GM19351 (cell line): Measurements from ENCODE around the gene TMEM198.

ENCODE experiments used
- ATAC-seq: cut with Tn5 transposase; IDR thresholded peaks from one replicate; pipeline ENCODE4 v1.9.1; 2021; ENCODE audit warnings: mild to moderate bottlenecking, moderate library complexity; ENCODE audit not compliant: unreplicated experiment

Gene TMEM198

DNA sequence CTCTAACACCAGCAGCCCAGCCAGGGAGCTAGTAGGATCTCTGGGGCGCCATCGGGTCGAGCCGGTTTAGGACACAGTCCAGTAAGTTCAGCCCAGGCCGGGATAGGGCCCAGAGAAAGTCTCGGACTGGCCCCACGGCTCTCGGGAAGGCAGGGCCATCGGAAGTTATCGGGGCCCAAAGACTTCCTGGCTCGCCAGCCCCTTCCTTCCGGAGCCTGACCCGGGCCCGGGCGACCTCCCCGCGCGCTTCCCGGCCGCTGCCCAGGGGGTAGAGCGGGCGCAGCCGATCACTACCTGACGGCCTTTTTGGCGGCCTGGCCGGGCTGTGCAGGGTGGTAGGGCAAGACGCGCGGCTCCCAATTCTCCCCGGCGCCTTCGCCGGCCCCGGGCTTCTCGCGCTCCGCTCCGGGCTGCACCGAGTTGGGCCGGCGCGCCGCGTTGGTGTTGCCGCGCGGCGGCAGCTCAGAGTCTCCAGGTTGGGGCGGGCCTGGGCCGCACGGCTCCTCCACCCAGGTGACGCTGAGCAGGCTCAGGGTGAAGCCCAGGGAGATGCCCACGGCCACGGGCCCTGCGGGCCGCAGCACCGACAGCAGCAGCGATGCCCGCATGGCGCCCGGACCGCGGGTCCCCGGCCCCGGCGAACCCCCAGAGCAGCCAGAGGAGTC, 765 bp upstream of the TMEM198 start:
- ATAC-seq = peak; percentile 32

DNA sequence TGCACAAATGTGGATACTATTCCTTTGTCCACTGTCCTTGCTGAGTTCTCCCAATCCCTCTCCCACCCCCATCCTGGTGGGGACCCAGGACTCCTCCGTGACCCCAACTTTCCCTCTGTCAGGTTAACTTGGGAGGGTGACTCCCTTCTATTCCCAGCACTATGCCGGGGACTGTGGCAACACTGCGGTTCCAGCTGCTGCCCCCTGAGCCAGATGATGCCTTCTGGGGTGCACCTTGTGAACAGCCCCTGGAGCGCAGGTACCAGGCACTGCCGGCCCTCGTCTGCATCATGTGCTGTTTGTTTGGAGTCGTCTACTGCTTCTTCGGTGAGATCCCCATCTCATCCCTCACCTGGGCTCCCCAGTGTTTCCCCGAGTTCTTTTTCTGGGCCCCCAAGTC, 739 bp downstream of the TMEM198 start:
- no peak for ATAC-seq

DNA sequence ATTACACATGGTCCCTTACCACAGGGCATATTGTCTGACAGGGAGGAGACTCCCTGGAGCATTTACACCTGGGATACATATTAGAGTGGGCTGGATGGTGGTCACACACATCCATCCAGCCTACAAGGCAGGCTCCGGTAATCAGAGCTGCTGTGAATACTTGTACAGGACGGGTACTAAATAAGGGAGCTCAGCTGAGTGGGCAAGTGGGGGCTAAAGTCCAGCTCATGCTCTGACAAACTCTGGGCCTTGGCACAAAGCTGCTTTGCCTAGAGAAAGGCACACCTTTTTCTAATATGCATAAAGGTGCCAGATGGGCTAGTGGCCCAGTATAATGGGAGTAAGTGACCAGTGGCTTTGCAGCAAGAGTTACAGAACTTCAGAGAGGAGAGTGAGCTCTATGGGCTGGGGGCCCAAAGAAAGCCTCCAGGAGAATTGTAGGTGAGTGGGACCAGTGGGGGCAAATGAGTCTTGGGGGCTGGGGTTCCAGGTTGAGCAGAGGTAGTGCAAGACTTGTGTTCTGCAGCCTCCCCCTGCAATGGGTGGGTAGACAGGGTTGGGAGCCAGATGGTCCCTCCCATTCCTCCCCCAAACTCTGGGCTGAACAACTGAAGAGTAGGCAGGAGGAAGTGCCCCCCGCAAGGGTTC, 1.6 kb downstream of the TMEM198 start:
- no peak for ATAC-seq

DNA sequence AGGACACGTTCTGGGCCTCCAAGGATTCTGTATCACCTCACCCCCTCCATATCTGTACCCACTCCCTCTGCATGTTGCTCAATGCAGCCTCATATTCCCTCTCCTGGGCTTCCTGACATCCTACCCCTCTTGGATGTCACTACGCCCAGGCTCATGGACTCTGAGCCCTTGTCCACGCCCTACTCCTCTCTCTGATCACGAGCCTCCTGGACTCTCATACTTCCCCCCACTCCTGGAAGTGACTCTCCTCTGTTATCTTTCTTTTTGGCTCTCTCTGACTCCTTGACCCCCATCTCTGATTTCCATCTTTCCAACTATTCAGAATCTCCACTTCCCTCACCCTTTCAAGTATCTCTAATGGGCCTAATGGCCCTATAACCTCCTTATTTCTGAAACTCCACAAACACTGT, 2.1 kb downstream of the TMEM198 start:
- ATAC-seq = no peak

DNA sequence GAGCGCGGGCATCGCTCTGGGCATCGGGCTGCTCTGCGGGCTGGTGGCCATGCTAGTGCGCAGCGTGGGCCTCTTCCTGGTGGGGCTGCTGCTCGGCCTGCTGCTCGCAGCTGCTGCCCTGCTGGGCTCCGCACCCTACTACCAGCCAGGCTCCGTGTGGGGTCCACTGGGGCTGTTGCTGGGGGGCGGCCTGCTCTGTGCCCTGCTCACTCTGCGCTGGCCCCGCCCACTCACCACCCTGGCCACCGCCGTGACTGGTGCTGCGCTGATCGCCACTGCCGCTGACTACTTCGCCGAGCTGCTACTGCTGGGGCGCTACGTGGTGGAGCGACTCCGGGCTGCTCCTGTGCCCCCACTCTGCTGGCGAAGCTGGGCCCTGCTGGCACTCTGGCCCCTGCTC, 3.8 kb downstream of the TMEM198 start:
- no peak for ATAC-seq

DNA sequence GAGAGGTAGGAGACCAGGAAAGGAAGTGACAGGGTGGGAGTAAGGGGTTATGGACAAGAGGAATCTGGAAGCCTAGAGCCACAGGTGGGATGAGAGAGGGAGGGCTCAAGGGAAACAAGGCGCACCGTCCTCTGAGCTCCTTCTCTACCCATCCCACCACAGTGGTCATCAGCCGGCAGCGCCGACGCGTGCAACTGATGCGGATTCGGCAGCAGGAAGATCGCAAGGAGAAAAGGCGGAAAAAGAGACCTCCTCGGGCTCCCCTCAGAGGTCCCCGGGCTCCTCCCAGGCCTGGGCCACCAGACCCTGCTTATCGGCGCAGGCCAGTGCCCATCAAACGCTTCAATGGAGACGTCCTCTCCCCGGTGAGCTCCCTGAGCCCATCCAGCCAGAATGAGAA, 5.2 kb downstream of the TMEM198 start:
- no peak for ATAC-seq

DNA sequence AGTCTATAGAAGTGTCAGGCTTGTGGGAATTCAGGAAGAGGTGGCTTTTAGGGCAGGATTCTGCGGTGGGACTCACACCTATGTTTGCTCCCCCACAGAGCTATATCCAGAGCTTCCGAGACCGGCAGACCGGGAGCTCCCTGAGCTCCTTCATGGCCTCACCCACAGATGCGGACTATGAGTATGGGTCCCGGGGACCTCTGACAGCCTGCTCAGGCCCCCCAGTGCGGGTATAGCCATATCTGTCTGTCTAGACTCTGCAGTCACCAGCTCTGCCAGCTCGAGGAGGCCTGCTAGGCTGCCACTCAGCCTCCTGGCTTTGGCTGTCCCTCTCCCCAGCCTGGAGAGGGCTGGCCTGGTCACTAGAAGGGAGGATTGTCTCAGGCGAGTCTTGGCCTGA, 5.8 kb downstream of the TMEM198 start:
- ATAC-seq = no peak

DNA sequence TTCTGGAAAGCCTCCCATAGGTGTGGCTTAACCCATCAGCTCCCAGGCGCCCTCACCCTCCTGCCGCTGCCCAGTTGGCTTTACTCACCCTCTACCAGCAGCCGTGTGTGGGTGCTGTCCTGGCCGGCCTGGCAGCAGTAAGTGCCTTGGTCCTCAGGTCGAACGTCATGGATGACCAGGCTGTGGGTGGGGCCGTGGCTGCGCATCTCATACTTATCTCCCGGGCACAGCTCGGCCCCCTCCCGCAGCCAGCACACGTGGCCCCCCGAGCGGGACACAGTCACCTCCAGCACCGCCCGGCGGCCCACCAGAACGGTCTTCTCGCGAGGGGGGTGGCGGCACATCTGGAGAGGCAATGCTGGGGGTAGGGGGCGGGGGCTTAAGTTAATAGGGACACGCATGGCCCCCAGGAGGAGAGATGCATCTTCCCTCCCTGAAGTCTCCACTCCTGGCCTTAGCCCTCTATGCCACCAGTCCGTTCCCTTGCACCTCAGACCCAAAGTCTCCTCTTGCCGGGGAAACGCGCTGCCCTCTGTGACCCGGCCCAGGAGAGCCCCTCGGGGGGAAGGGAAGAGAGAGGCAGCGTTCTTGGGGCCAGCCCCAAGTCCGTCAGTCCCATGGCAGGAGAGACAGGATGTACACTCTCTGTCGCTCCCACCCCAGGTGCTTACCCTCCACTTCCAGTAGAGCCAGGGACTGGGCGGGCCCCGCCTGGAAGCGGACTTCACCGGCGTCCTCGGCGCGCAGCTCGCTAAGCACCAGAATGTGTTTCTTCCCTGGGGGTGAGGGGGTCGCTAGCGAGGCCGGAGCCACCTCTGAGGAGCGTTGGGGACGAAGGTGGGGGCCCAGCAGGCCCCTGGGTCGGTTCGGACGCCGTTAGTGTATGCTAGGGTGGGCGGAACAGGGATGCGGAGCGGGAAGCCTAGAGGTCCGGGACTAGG, 7.9 kb downstream of the TMEM198 start:
- peak; percentile 7 for ATAC-seq

DNA sequence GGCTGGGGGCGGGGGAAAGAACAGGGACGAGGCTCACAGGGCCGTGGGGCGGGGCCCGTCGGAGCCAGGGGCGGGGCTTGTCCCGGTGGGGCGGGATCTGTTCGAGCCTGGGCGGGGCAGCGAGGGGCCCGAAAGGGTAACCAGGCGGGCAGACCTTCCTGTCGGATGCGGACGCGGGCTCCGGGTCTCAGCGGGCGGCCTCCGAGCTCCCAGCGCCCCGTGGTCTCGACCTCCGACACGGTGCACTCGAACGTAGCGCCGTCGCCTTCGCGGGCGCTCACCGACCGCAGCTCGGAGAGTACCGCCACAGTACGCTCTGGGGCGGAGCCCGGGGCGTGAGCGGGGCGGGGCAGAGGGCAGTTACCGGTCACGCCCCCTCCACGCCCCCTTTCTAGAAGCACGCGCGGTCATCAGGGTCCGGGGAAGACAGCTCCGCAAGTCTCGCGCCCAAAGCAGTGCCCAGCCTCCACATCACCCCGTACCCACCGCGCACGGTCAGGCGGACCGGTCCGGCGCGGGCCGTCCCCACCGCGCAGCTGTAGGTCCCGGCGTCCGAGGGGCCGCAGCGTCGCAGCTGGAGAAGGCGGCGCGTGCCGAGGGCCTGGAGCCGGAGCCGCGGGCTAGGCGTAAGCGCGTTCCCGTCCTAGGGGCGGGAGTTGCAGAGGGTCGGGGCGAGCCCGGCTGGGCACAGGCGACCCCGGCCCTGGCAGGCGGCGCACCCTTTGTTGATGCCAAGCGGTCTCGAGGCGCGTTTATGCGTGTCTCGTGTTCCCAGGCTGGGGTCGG, 8.7 kb downstream of the TMEM198 start:
- ATAC-seq = peak; percentile 86

DNA sequence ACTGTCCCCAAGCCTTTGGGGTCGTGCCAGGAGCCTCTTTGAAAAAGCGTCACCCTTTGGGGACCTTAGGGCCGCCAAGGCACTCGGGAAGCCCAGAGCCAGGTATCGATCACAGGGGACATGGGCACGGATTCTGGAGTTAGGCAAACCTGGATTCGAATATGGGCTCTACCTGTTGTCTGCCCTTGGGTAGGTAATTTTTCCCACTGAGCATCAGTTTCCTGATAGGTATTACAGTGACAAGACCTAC, 9.3 kb downstream of the TMEM198 start:
- ATAC-seq = no peak

DNA sequence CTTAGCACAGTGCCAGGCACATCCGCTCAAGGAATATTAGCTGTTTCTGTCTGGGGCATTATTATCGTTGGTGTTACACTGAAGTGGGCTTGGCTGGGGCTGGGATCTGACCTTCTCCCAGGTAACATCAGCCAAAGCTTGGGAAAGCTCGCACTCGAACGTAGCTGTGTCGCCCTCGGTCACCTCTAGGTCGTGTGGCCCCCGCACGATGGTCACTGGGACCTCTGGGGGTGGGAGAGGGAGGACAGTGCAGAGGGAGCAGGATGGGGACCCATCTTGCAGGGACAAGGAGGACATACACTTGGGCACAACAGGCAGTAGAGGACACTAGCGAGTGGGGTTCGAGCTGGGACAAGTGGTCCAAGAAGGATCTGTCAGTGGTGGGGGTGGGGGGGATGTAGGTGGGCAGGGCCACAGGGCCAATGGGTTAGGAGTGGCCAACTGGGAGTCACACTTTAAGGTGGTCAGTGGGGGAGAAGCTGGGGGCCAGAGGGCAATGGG, 9.7 kb downstream of the TMEM198 start:
- ATAC-seq = no peak

DNA sequence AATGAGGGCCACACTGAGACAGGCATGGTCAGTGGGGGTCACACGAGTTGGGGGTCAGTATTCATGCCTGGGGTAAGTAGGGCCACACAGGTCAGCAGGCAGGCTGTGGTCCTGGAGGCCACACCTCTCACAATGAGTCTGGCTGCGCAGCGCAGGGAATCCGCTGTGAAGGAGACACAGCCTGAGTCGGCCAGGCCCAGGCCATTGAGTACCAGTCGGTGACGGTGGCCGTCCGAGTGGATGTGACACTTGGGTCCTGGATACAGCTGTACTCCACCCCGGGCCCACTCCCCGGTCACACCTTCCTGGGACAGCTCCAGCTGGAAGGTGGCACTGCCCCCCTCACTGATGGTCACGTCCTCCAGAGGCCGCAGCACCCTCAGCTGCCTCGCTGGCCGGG, 10.5 kb downstream of the TMEM198 start:
- ATAC-seq = no peak

DNA sequence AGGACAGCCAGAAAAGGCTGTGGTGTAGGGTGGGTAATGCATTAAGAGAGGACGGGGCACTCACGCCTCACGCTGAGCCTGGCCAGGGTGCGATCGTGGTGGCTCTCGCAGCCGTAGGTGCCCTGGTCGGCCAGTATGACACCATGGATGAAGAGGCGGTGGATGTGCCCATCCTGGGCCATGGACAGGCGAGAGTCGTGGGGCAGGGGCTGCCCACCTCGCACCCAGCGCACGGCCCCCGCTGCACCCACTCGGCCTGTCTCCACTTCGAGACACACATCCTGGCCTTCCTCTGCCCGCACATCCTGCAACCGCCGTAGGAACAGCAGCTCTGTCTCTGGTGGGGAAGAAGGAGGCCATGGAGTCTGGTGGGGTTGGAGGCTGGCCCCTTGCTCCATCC, 12.1 kb downstream of the TMEM198 start:
- no peak for ATAC-seq

DNA sequence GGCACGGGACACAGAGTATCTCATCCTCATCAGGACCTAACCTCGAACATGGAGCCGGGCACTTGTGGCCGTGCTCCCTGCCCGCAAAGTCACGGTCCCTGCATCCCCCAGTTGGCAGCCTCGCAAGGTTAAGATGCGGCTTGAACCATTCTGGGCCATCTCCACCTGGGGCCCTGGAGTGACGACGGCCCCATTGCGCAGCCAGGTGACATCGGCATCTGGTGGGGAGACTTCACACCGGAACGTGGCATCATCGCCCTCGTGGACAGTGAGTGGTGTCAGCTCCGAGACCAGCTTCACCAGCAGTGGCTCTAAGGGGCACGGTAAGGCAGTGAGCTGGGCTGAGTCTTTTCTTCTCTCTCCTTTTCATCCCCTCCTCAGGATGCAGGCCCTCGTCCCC, 12.6 kb downstream of the TMEM198 start:
- ATAC-seq = no peak

DNA sequence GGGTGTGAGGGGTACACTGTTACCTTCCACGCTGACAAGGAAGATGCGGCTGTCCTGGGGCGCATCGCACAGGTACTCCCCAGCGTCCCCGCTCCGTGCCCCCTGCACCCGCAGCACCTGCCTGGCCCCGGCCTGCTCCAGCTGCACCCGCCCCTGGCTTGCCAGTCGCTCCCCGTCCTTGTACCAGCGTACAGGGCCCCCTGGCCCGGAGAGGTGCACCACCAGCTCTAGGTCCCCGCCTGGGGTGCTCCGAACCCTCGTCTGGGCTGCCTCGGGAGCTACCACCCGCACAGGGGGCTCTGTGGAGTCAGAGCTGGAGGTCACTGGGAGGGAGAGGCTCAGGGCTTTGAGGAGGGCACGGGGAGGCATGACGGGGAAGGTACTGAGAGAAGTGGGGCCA, 13.5 kb downstream of the TMEM198 start:
- no peak for ATAC-seq

DNA sequence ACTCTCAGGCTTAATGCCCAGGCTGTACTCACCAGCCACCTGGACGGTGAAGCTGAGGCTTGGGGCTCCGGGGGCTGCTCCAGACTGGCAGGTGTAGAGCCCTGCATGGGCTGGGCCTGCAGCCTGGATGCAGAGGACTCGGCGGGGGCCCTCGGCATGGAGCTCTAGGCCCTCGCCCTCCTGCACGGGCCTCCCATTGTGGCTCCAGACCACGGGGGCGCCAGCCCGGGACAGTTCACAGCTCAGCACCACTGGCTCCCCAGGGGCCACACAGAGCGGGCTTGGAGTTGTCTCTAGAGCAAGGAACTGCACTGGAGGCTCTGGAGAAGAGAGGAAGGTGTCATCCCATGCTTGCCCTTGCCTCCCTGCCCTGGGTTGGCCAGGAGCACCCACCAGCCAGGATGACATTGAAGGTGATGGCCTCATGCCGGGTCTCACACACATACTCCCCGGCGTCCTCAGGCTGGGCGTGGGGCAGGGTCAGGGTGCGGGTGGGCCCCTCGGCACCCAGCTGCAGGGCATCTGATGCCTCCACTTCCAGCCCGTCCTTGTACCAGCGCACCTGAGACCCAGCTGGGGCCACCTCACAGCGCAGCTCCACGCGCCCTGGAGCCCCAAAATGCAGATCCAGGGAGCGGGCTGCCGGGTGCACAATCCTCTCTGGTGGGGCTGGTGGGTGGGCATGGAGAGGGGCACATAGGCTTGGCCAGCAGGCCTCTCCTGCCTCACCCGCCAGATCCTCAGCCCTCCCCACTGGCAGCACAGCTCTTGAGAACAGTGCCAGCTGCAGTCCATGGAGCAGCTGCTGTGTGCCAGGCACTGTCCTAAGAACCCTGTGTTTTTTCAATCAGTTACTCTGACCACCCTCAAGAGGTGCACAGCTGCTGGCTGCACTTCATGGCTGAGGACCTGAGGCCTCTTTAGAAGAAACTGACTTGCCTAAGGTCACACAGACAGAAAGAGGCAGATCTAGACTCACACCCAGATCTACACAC, 14.3 kb downstream of the TMEM198 start:
- ATAC-seq = no peak

DNA sequence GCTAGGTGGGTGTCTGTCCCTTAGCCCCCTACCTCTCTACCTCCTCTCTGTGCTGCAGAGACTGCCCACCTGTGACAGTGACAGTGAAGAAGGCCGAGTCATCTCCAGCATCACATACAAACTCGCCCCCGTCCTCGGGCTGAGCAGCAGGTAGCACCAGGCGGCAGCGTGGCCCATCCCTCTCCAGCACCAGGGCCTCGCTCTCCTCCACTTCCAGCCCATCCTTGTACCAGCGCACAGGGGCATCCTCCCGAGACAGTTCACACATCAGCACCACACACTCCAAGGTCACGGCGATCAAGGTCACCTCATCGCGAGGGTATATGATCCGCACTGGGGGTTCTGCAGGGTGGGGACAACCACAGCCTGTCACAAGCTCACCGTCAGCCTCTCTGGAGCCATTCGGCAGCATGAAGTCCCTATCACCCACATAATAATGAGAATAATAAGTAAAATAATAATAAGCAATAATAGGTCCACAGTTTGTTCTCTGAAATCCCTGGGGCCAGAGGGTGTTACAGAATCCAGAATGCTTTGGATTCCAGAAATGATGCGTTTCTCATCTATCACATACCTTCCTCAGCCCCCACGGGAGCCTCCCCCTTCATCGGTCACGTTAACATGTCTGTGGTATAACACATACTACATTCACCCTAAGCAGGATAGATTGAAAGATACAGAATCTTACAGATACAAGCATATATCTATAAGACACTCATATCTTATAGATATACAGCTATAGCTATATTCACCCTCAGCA, 15.5 kb downstream of the TMEM198 start:
- no peak for ATAC-seq

DNA sequence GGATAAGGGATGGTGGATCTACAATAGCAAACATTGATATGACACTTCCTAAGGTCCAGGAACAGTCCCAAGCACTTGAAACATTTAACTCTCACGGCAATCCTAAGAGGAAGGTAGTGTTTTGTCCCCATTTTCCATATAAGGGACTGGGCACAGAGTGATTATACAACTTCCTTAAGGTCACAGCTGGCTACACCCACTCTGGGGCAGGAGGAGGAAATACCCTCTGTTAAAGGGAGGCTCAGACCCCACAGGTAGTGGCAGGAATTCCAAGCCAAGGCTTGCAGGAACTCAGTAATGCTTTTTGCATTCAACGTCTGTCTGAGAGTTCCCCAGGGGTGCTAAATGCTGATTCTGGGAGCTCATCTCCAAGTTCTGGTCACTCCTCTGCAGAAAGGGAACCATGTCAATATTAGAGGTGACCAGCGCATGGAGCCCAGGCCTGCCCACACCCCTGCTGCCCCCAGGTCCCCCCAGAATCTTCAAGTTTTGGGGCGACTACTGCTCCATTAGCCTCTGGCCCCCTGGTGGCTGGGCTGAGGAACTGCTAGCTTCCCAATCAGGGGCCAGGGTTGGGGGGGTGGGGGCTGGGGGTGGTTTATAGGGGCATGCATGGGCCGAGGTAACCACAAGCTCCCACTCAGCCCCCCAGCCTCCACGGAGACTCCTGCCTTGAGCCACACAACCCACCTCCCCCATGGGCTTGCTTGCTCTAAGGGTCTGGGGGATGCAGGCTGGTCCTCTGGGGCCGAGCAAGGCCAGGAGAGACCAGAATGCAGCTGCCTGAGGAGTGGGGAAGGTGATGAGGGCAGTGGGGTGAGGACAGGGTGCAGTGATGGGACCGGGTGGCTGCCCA, 16.4 kb downstream of the TMEM198 start:
- peak; percentile 62 for ATAC-seq

DNA sequence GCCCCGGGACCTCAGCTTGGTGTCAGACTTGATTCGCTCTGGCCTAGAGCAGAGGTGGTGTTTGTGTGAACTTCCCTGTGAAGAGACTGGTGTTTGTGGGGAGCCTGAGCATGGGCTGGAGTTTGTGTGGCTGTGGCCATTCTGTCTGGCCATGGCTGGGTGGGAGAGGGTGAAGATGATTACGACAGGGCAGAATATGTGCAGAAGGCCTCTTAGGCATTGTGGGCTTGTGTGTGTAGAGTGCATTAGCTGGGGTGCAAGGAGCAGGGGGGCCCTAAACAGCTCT, 17.0 kb downstream of the TMEM198 start:
- no peak for ATAC-seq
